Upper lobe of right lung (tissue), 1 donor: ENCODE measurements around the gene GRK5. TPM values are rescaled to one million over a fixed set of nuclear protein-coding genes. Genes with fewer than 3 reads are reported as not detected.

Experiments used
- ATAC-seq: fragments of 200-7000 bp; cut with Tn5 transposase; one replicate; pipeline ENCODE4 v1.9.1; 2020; ENCODE audit warnings: mild to moderate bottlenecking, moderate library complexity
- DNase-seq: peaks from one replicate; pipeline ENCODE4 v3.0.0-alpha.2; 2020
- H3K27ac ChIP-seq: fragments of 200-600 bp; one replicate; pipeline ENCODE4 v1.8.0; 2022
- H3K27me3 ChIP-seq: fragments of 200-600 bp; one replicate; pipeline ENCODE4 v1.8.0; 2022; ENCODE audit warnings: mild to moderate bottlenecking
- H3K36me3 ChIP-seq: fragments of 200-600 bp; one replicate; pipeline ENCODE4 v1.8.0; 2022
- H3K4me1 ChIP-seq: fragments of 200-600 bp; one replicate; pipeline ENCODE4 v1.8.0; 2022
- H3K4me3 ChIP-seq: fragments of 200-600 bp; one replicate; pipeline ENCODE4 v1.8.0; 2022; ENCODE audit warnings: mild to moderate bottlenecking
- H3K9me3 ChIP-seq: fragments of 200-600 bp; one replicate; pipeline ENCODE4 v1.8.0; 2022
- CTCF ChIP-seq: fragments of 200-600 bp; IDR thresholded peaks from one replicate; pipeline ENCODE4 v1.8.0; 2022; ENCODE audit warnings: antibody characterized with exemption
- intact Hi-C: fragments of 100-400 bp; cut with DNase I; formaldehyde crosslinking; loops from one replicate; pipeline ENCODE4 v1.11.0; 2022
- total RNA-seq: library from RNA; stranded (reverse); fragmentation: NEBNext Ultra II Directional; extraction: Animal tissue kit (Norgen Biotek cat#: 25700); gene quantifications from one replicate; pipeline ENCODE4 v1.2.1, GENCODE V29; 2021
- donor health status: DM: no; HTN: yes; CAD: no; lungs with severe emphysema.

The GRK5 gene
- total RNA-seq, 1 donor from 2014 or later: 83.5 TPM

DNA sequence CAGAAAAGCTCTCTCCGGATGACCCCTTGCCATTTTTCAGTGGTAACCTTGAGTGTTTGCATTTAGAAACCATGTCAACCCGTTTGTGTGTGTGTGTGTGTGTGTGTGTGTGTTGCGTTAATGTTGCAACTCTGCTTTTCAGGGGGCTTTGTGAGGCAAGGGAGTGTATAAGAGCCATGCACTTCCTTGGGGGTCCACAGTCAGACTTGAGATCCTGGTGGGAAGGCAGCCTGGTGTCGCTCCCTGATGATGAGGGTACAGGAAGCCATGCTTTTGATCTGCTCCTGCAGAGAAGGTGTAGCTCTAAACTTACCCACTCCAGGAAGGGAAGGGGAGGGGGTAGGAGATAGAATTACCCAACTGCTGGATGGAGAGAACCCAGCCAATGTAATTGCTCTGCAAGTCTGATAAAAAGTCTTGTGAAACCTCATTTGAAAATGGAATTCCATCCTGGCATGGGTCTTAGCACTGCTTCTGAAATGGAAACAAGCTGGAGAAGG lies 10.7 kb downstream of the GRK5 start:
- Histone ChIP-seq H3K27me3 (no peaks in the 10 kb centered on the region), H3K4me3 (no peak overlapping the region), H3K36me3 (no peaks in the 10 kb centered on the region), H3K27ac (peak overlapping the region; percentile 31), H3K9me3 (no peaks in the 10 kb centered on the region), H3K4me1 (peaks cover 69% of the 10 kb centered on the region)
- no peak for TF ChIP-seq CTCF
- intact Hi-C loops: no loop called here
- DNase-seq (no peak), ATAC-seq (peak; percentile 69)

DNA sequence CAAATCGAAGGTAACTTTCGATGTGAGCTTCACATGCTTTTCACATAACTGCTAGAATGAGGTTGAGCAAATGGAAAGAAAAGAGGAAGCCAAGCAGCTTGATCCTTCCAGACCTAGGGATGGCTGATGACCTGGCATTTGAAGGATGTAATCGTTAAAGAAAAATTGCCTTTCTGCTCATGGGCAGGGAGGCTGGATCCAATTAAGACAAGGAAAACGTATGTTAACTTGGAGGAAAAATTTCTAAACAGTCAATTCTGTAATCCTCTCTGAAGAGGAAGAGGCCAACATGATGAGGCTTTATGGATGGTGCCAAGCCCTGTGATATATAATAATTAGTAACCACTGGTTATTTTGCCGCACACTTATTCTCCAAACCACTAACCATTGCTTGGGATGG lies 12.5 kb downstream of the GRK5 start:
- Histone ChIP-seq H3K9me3 (no peaks in the 10 kb centered on the region), H3K4me3 (no peak overlapping the region), H3K27me3 (no peaks in the 10 kb centered on the region), H3K36me3 (no peaks in the 10 kb centered on the region), H3K4me1 (peaks cover 76% of the 10 kb centered on the region), H3K27ac (peak overlapping the region; percentile 74)
- no peak for TF ChIP-seq CTCF
- intact Hi-C loops: no loop called here
- ATAC-seq (no peak), DNase-seq (no peak)

- peak overlapping the region; percentile 74 for H3K27ac ChIP-seq
- intact Hi-C loops: no loop called here
- peak; percentile 26 for ATAC-seq
Observed at GRCh38 chr10:119221201-119221600, 13.8 kb downstream of the GRK5 start.

DNA sequence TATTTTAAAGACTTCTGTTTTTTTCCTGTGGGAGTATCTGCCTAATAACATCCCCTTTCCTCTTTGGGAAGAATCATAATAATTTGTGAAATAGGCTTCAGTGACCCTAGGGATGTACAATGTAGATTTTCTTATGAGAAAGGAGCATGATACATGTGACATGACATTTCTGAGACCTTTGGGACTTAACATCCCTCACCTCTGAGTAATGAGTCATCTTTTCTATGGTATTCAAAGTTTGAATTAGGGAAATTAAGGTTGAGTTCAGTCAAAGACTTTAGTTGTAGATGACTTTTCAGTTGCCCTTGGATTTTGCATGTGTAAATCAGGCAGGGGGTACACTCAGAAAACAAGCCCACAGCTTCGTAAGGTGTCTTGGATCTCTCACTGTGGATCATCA lies 14.3 kb downstream of the GRK5 start:
- no peaks in the 10 kb centered on the region for H3K9me3 ChIP-seq
- H3K27ac ChIP-seq: peak overlapping the region; percentile 74

More at GRCh38 chr10:119221201-119221600, 13.8 kb downstream of the GRK5 start:
- Histone ChIP-seq H3K27me3 (no peaks in the 10 kb centered on the region), H3K36me3 (no peaks in the 10 kb centered on the region), H3K4me1 (peaks cover 72% of the 10 kb centered on the region), H3K9me3 (no peaks in the 10 kb centered on the region), H3K4me3 (no peak overlapping the region)
- no peak for TF ChIP-seq CTCF
- no peak for DNase-seq

GRCh38 chr10:119222537-119222936 lies 15.2 kb downstream of the GRK5 start:
- Histone ChIP-seq H3K9me3 (no peaks in the 10 kb centered on the region), H3K4me3 (no peak overlapping the region), H3K27ac (peak overlapping the region; percentile 74), H3K27me3 (no peaks in the 10 kb centered on the region), H3K36me3 (no peaks in the 10 kb centered on the region), H3K4me1 (peaks cover 68% of the 10 kb centered on the region)
- peak; percentile 40 for ATAC-seq
- DNase-seq: no peak
- intact Hi-C loops: no loop called here
- TF ChIP-seq CTCF: no peak

More for the DNA sequence above, 14.3 kb downstream of the GRK5 start:
- H3K4me3 ChIP-seq: no peak overlapping the region
- intact Hi-C loops: no loop called here
- H3K4me1 ChIP-seq: peaks cover 68% of the 10 kb centered on the region
- ATAC-seq: no peak
- H3K27me3 ChIP-seq: no peaks in the 10 kb centered on the region
- DNase-seq: no peak
- no peak for TF ChIP-seq CTCF
- no peaks in the 10 kb centered on the region for H3K36me3 ChIP-seq

- no peaks in the 10 kb centered on the region for H3K36me3 ChIP-seq
- H3K27me3 ChIP-seq: no peaks in the 10 kb centered on the region
- H3K27ac ChIP-seq: peak overlapping the region; percentile 74
- intact Hi-C loops: no loop called here
- no peaks in the 10 kb centered on the region for H3K9me3 ChIP-seq
- no peak for TF ChIP-seq CTCF
- no peak overlapping the region for H3K4me3 ChIP-seq
- peaks cover 67% of the 10 kb centered on the region for H3K4me1 ChIP-seq
- ATAC-seq: no peak
- DNase-seq: no peak
Observed at GRCh38 chr10:119222966-119223386, 15.6 kb downstream of the GRK5 start.
